Endothelial cell of umbilical vein (primary cell): ENCODE measurements around the gene LRRN4.

Experiments
- CTCF ChIP-seq, 2 donors: IDR thresholded peaks; 1 replicate in 1 of 2; 2 replicates in 1 of 2; pipeline ENCODE4 v1.5.1; 2011; ENCODE audit warnings: low read length in 2 of 2, mild to moderate bottlenecking in 2 of 2, moderate library complexity in 2 of 2, control low read depth in 1 of 2, inconsistent platforms in 1 of 2, low read depth in 1 of 2; ENCODE audit not compliant: insufficient read depth in 1 of 2; ENCODE audit errors: extremely low read depth in 1 of 2
- POLR2A ChIP-seq: IDR thresholded peaks from 2 replicates; pipeline ENCODE4 v1.6.1; 2012; ENCODE audit warnings: low read depth, mild to moderate bottlenecking, control low read depth, low read length
- POLR2AphosphoS5 ChIP-seq: IDR thresholded peaks from 2 replicates; pipeline ENCODE4 v1.6.1; 2012; ENCODE audit warnings: low read depth, mild to moderate bottlenecking, control low read depth, low read length, moderate library complexity; ENCODE audit not compliant: insufficient read depth

- TF ChIP-seq CTCF (IDR thresholded peaks at IDR 0.05; ENCODE audit: extremely low read depth in 1 of 2, insufficient read depth in 1 of 2, low read depth in 1 of 2, low read length in 2 of 2) (no peak), POLR2AphosphoS5 (no peak), POLR2A (no peak)
These were observed 37.8 kb upstream of the LRRN4 start for GRCh38 chr20:6091661-6092060.
